Stimulated activated effector memory CD8-positive, alpha-beta T cell treated with anti-CD3 and anti-CD28 coated beads, Interleukin-12 subunit alpha, Interleukin-12 subunit beta, amount 100 ng/mL, for 72 hours (primary cell): ENCODE data around the gene RAI1.

Experiments used
- ATAC-seq: fragments of 150-1000 bp; cut with Tn5 transposase; 2 replicates; pipeline ENCODE4 v1.10.0; 2021
- DNase-seq, 2 donors: peaks; one replicate each; pipeline ENCODE4 v3.0.0; 2021 to 2022; ENCODE audit warnings: low spot score in 2 of 2
- H3K27ac Mint-ChIP-seq: one replicate; pipeline ENCODE4 v1.8.0; 2022; ENCODE audit warnings: mild to moderate bottlenecking, mixed read lengths
- H3K36me3 Mint-ChIP-seq: one replicate; pipeline ENCODE4 v1.8.0; 2022; ENCODE audit warnings: mild to moderate bottlenecking, mixed read lengths
- H3K4me1 Mint-ChIP-seq: one replicate; pipeline ENCODE4 v1.8.0; 2022; ENCODE audit warnings: mixed read lengths
- H3K4me3 Mint-ChIP-seq: one replicate; pipeline ENCODE4 v1.8.0; 2022; ENCODE audit warnings: mild to moderate bottlenecking, mixed read lengths
- H3K9me3 Mint-ChIP-seq: one replicate; pipeline ENCODE4 v1.8.0; 2022; ENCODE audit warnings: mixed read lengths

The RAI1 gene

GRCh38 chr17:17769869-17770631 lies 88.8 kb downstream of the RAI1 start:
- H3K4me3 Mint-ChIP-seq: no peak overlapping the region

GRCh38 chr17:17770632-17771044 lies 89.4 kb downstream of the RAI1 start:
- Mint-ChIP-seq H3K27ac (no peak overlapping the region), H3K4me1 (peaks cover 45% of the 10 kb centered on the region), H3K36me3 (no peaks in the 10 kb centered on the region), H3K9me3 (no peaks in the 10 kb centered on the region), H3K4me3 (no peak overlapping the region)
- no peak for ATAC-seq
- no peak for DNase-seq

More at GRCh38 chr17:17769869-17770631, 88.8 kb downstream of the RAI1 start:
- ATAC-seq (no peak), DNase-seq (no peak)
- Mint-ChIP-seq H3K9me3 (no peaks in the 10 kb centered on the region), H3K36me3 (no peaks in the 10 kb centered on the region), H3K4me1 (peaks cover 45% of the 10 kb centered on the region), H3K27ac (no peak overlapping the region)

- Mint-ChIP-seq H3K9me3 (no peaks in the 10 kb centered on the region), H3K36me3 (no peaks in the 10 kb centered on the region), H3K4me3 (no peak overlapping the region), H3K4me1 (peaks cover 37% of the 10 kb centered on the region), H3K27ac (peak overlapping the region; percentile 24)
- ATAC-seq: peak; percentile 12
- DNase-seq: no peak
Measured at GRCh38 chr17:17771498-17772201, 90.4 kb downstream of the RAI1 start.

GRCh38 chr17:17772231-17772630 lies 91.0 kb downstream of the RAI1 start:
- H3K4me3 Mint-ChIP-seq: no peak overlapping the region
- peaks cover 35% of the 10 kb centered on the region for H3K4me1 Mint-ChIP-seq
- H3K27ac Mint-ChIP-seq: peak overlapping the region; percentile 24
- ATAC-seq: peak; percentile 17
- H3K36me3 Mint-ChIP-seq: no peaks in the 10 kb centered on the region
- DNase-seq: no peak
- H3K9me3 Mint-ChIP-seq: no peaks in the 10 kb centered on the region

- ATAC-seq (peak; percentile 57), DNase-seq (no peak)
- H3K4me3 Mint-ChIP-seq: no peak overlapping the region
- peaks cover 24% of the 10 kb centered on the region for H3K4me1 Mint-ChIP-seq
- H3K27ac Mint-ChIP-seq: no peak overlapping the region
- no peaks in the 10 kb centered on the region for H3K9me3 Mint-ChIP-seq
- no peaks in the 10 kb centered on the region for H3K36me3 Mint-ChIP-seq
Measured at GRCh38 chr17:17774009-17774881, 93.0 kb downstream of the RAI1 start.

GRCh38 chr17:17776889-17777288 lies 95.6 kb downstream of the RAI1 start:
- ATAC-seq (no peak), DNase-seq (no peak)
- H3K27ac Mint-ChIP-seq: no peak overlapping the region
- peaks cover 28% of the 10 kb centered on the region for H3K4me1 Mint-ChIP-seq
- no peaks in the 10 kb centered on the region for H3K36me3 Mint-ChIP-seq
- H3K9me3 Mint-ChIP-seq: no peaks in the 10 kb centered on the region
- H3K4me3 Mint-ChIP-seq: no peak overlapping the region

- DNase-seq: no peak
- Mint-ChIP-seq H3K27ac (no peak overlapping the region), H3K4me1 (peaks cover 12% of the 10 kb centered on the region), H3K4me3 (no peak overlapping the region), H3K9me3 (no peaks in the 10 kb centered on the region), H3K36me3 (no peaks in the 10 kb centered on the region)
- no peak for ATAC-seq
Measured at GRCh38 chr17:17778308-17779014, 97.2 kb downstream of the RAI1 start.

GRCh38 chr17:17779015-17779611 lies 97.9 kb downstream of the RAI1 start:
- no peak for ATAC-seq
- DNase-seq: no peak
- Mint-ChIP-seq H3K27ac (no peak overlapping the region), H3K36me3 (no peaks in the 10 kb centered on the region), H3K4me1 (peaks cover 16% of the 10 kb centered on the region), H3K9me3 (no peaks in the 10 kb centered on the region), H3K4me3 (no peak overlapping the region)

GRCh38 chr17:17780922-17781590 lies 99.8 kb downstream of the RAI1 start:
- no peaks in the 10 kb centered on the region for H3K9me3 Mint-ChIP-seq
- peaks cover 35% of the 10 kb centered on the region for H3K4me1 Mint-ChIP-seq
- H3K27ac Mint-ChIP-seq: peak overlapping the region; percentile 39
- no peaks in the 10 kb centered on the region for H3K36me3 Mint-ChIP-seq
- peak overlapping the region; percentile 64 for H3K4me3 Mint-ChIP-seq
- ATAC-seq (no peak), DNase-seq (no peak)

- Mint-ChIP-seq H3K36me3 (no peaks in the 10 kb centered on the region), H3K9me3 (no peaks in the 10 kb centered on the region), H3K27ac (peak overlapping the region; percentile 39), H3K4me3 (peak overlapping the region; percentile 64), H3K4me1 (peaks cover 36% of the 10 kb centered on the region)
- ATAC-seq: peak; percentile 23
- peak in 1 of 2 donors; percentile 62 for DNase-seq
Measured at GRCh38 chr17:17781591-17782496, 100.6 kb downstream of the RAI1 start.

GRCh38 chr17:17782523-17783115 lies 101.4 kb downstream of the RAI1 start:
- peaks cover 36% of the 10 kb centered on the region for H3K4me1 Mint-ChIP-seq
- peak in 1 of 2 donors; percentile 64 for DNase-seq
- H3K27ac Mint-ChIP-seq: no peak overlapping the region
- peak; percentile 17 for ATAC-seq
- H3K4me3 Mint-ChIP-seq: peak overlapping the region; percentile 64
- H3K36me3 Mint-ChIP-seq: no peaks in the 10 kb centered on the region
- H3K9me3 Mint-ChIP-seq: no peaks in the 10 kb centered on the region

GRCh38 chr17:17783116-17783824 lies 102.0 kb downstream of the RAI1 start:
- Mint-ChIP-seq H3K9me3 (no peaks in the 10 kb centered on the region), H3K27ac (no peak overlapping the region), H3K36me3 (no peaks in the 10 kb centered on the region), H3K4me3 (peak overlapping the region; percentile 64), H3K4me1 (peaks cover 38% of the 10 kb centered on the region)
- DNase-seq: peak in 1 of 2 donors; percentile 69
- ATAC-seq: peak; percentile 57
